Astrocyte of the cerebellum (primary cell): ENCODE measurements around the gene GUCD1.
"Not testable (repeated sequence)": the region's sequence is repeated elsewhere in the genome, so short reads cannot be mapped to it uniquely, and the experiment has no call there.

ENCODE experiments used
- DNase-seq: peaks from one replicate; pipeline ENCODE4 v3.0.0-alpha.2; 2011; ENCODE audit warnings: low read depth
- H3K4me3 ChIP-seq: 2 replicates; pipeline ENCODE4 v1.5.1; 2011; ENCODE audit warnings: mild to moderate bottlenecking, low read depth, low read length, moderate library complexity
- in situ Hi-C: cut with HindIII; loops from 2 replicates; pipeline ENCODE4 v1.10.0; 2017; ENCODE audit warnings: low sequenced_read_pairs
- TF ChIP-seq, protein P1 (sequence below): IDR thresholded peaks from 2 replicates; pipeline ENCODE4 v1.5.1; 2012; ENCODE audit warnings: low read length, low read depth, moderate library complexity, mild to moderate bottlenecking; ENCODE audit errors: missing control alignments

The GUCD1 gene

DNA sequence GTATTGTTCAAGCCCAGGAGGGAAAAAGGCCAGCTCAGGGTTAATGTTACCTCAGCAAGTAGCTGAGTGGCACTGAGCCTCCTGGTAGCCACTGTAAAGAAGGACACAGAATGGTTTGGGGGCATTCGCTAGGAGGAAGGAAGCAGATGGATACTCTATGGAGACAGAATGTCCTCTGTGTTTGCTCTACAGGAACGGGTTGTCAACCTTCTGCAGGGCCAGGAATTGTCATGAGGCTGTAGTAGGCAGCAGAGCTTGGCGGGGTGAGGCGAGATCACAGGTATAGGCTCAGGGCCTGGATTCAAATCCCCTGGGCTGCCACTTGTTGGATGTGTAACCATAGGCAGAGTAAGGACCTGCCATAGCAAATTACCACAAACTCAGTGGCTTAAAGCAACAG is 40.9 kb upstream of the GUCD1 start:
- no peak for DNase-seq
- TF ChIP-seq, protein P1, sequence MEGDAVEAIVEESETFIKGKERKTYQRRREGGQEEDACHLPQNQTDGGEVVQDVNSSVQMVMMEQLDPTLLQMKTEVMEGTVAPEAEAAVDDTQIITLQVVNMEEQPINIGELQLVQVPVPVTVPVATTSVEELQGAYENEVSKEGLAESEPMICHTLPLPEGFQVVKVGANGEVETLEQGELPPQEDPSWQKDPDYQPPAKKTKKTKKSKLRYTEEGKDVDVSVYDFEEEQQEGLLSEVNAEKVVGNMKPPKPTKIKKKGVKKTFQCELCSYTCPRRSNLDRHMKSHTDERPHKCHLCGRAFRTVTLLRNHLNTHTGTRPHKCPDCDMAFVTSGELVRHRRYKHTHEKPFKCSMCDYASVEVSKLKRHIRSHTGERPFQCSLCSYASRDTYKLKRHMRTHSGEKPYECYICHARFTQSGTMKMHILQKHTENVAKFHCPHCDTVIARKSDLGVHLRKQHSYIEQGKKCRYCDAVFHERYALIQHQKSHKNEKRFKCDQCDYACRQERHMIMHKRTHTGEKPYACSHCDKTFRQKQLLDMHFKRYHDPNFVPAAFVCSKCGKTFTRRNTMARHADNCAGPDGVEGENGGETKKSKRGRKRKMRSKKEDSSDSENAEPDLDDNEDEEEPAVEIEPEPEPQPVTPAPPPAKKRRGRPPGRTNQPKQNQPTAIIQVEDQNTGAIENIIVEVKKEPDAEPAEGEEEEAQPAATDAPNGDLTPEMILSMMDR: no peak

DNA sequence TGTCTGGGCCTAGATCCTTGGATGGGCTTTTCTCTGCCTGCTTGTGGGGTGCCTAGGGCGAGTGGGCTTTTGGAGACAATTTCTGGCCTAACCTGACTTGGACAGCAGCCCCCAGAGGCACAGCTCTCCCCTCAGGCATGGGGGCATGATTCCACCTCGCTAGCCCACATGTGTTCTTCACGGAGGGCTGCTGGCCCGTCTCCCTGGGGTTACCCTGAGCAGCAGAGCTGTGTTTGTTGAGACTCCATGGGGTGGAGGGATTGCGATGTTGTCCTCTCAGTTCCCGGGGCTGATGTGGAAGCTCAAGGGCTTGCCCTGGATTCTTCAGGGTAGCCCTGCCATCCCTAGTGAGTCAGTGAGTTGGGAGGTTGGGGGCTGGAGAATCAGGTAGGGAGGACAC is 40.3 kb upstream of the GUCD1 start:
- no peak for DNase-seq
- no peak overlapping the region for H3K4me3 ChIP-seq
- in situ Hi-C loops: no loop called here
- TF ChIP-seq, protein P1: no peak

More for the DNA sequence above, 40.9 kb upstream of the GUCD1 start:
- no peak overlapping the region for H3K4me3 ChIP-seq
- in situ Hi-C loops: no loop called here

DNA sequence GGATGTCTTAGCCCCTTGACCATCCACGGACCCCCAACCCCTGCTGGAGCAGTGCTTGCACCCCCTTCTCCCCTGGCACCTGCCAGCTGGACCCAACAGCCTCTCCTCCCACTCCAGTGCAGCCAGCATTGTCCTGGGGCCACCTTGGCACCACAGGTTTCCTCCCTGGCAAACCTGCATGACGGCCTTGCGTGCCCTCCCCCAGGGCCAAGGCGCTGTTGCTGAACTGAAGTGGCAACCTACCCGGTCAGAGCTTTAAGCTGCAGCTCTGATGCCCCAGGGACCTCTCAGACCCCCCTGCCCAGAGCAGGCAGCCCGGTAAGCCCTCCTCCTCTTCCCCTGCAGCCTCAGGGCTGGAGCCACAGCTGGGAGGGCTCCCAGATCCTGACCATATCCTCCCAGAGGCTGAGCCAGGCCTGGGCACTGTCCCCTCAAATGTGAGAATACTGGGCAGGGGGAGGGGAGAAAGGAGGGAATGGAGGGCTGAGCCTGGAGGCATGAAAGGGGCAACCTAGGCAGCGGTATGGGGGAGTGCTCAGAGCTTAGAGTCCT is 39.7 kb upstream of the GUCD1 start:
- TF ChIP-seq, protein P1: no peak

GRCh38 chr22:24593836-24594568 is 39.1 kb upstream of the GUCD1 start:
- TF ChIP-seq, protein P1: no peak
- no peak overlapping the region for H3K4me3 ChIP-seq
- in situ Hi-C loops: no loop called here
- no peak for DNase-seq

More for the DNA sequence above, 39.7 kb upstream of the GUCD1 start:
- in situ Hi-C loops: no loop called here
- no peak overlapping the region for H3K4me3 ChIP-seq
- no peak for DNase-seq

DNA sequence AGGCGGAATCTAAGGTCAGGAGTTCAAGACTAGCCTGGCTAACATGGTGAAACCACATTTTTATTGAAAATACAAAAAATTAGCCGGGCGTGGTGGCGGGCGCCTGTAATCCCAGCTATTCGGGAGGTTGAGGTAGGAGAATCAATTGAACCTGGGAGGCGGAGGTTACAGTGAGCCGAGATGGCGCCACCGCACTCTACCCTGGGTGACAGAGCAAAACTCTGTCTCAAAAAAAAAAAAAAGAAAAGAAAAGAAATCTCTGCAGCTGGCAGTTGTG is 38.6 kb upstream of the GUCD1 start:
- peak overlapping the region; percentile 53 for H3K4me3 ChIP-seq

GRCh38 chr22:24592851-24593558 is 38.1 kb upstream of the GUCD1 start, which contains the start of gene LRRC75B:
LRRC75B (minus strand) TSS chr22:24593073; CDS start chr22:24593039, 34 bp downstream.
- in situ Hi-C loops: no loop called here
- peak; percentile 55 for DNase-seq
- TF ChIP-seq, protein P1: no peak
- peak within 1 kb of the TSS; percentile 53 for H3K4me3 ChIP-seq

More for the DNA sequence above, 38.6 kb upstream of the GUCD1 start:
- DNase-seq, in situ Hi-C loops: not testable (repeated sequence)
